K562 treated with DMSO at 1 percent for 48 hours (cell line): ENCODE measurements around the gene TM4SF18. TPM values are rescaled to one million over a fixed set of nuclear protein-coding genes. Genes with fewer than 3 reads are reported as not detected.

Experiments used
- total RNA-seq: library from RNA; unstranded; fragments of 300-600 nt; gene quantifications from 2 replicates; pipeline ENCODE4 v1.2.3, GENCODE V29; 2022; ENCODE audit warnings: low replicate concordance; ENCODE audit errors: extremely low read depth

TM4SF18 gene
- total RNA-seq: not detected in 2 replicates

GRCh38 chr3:149333176-149333859 is at the start of gene TM4SF18:
Gene TM4SF18, minus strand, starts transcription at chr3:149333636. Its CDS starts 254 bp downstream, at chr3:149333382.

GRCh38 chr3:149377408-149378364 is 44.2 kb upstream of the TM4SF18 start, which contains the start of gene TM4SF1:
Gene TM4SF1, minus strand, starts transcription at chr3:149377649. Its CDS starts 102 bp downstream, at chr3:149377547.

Other genes with a start within 250 kb of the TM4SF18 start
- gene HLTF, start 247.1 kb downstream of the TM4SF18 start, total RNA-seq: not detected in 2 replicates
- gene HPS3, start 204.0 kb downstream of the TM4SF18 start, total RNA-seq: not detected in 2 replicates
- not detected in 2 replicates for gene CP, start 111.8 kb downstream of the TM4SF18 start, total RNA-seq
- not detected in 2 replicates for gene TM4SF1, start 44.0 kb upstream of the TM4SF18 start, total RNA-seq
- gene TM4SF4, start 141.1 kb upstream of the TM4SF18 start, total RNA-seq: not detected in 2 replicates